Activated CD4-positive, CD25-positive, alpha-beta regulatory T cell (primary cell): ENCODE data around the gene CYBA.

Experiments used
- DNase-seq, 4 experiments: peaks; one replicate each; lab custom pipeline; 2025; lab: John Stamatoyannopoulos, UW

The CYBA gene

DNA sequence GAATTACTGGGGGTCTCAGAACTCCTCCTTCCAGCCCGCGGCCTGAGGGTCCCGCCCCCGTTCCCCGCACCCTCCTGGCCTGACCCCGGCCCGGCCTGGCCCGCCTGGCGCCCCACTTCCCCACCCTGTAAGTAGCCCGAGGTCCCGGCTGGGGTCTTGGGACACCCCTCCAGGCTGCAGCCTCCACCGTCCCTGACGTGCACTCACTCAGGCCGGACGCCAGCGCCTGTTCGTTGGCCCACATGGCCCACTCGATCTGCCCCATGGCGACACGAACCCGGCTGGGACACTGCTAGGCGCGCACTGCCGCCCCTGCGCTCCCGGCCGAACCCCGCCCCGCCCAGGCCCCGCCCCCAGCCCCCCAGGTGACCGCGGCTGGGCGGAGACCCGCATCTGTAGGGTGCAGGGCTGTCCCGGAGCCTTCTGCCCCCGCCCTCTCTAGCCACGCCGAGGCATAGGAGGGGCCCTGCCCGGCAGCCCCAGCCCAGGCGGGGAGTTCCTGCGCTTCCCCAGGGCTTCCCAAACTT is at the start of gene CYBA:
Gene CYBA (minus strand): TSS at position 305 of the 527 bp plus-strand sequence. CDS start 40 bp downstream, at position 265.
- peak; percentile 65 to 75 (median 70) for DNase-seq

DNA sequence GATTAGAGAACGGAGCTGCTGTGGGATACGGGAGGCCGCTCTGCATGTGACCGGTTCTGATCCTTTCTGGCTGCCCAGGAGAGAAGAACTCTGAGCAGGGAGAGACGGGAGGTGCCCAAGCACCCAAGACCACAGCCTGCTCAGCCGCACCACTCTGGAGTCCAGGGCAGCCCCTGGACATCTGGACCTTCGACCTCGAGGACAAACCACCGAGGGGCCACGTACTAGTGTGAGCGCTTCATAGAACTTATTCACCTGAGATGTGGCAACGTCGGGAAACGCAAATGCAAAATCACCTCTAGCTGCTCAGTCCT is 49.4 kb upstream of the CYBA start:
- no peak for DNase-seq

DNA sequence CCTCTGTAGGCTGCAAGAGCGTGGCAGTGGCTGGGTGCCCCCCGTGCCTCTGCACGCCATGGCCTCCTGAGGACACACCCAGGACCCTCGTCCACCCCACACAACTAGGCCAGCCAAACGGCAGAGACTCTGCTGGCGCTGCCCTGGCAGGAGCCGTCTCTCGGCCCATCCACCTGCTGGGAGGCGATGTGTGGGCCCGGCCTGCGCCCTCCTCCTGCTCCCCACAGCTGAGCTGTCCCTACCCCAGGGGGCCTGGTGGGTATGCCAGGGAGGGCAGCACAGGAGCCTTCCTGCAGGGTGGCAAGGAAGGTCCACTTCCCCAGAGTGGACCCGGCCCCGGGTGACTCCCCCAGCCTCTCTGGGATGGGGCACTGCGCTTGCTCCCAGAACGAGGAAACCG is 48.3 kb upstream of the CYBA start:
- no peak for DNase-seq

DNA sequence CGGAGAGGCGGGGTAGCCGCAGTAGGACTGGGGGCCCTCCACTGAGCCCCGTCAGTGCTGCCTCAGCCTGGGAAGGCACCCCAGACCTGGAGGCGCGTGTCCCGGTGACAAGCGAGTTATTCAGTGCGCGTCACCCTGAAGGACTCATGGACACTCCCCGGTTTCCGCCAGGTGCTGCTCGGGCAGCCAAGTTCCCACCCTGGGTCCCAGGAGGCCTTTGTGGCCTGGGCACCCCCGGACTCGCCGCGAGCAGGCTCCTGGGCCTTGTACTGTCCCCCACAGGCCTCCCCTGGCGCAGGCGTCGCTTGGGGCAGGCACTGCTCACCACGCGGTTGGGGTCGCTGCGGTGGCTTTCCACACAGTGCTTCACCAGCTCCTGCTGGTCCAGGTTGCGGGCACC is 47.8 kb upstream of the CYBA start:
- DNase-seq = no peak

DNA sequence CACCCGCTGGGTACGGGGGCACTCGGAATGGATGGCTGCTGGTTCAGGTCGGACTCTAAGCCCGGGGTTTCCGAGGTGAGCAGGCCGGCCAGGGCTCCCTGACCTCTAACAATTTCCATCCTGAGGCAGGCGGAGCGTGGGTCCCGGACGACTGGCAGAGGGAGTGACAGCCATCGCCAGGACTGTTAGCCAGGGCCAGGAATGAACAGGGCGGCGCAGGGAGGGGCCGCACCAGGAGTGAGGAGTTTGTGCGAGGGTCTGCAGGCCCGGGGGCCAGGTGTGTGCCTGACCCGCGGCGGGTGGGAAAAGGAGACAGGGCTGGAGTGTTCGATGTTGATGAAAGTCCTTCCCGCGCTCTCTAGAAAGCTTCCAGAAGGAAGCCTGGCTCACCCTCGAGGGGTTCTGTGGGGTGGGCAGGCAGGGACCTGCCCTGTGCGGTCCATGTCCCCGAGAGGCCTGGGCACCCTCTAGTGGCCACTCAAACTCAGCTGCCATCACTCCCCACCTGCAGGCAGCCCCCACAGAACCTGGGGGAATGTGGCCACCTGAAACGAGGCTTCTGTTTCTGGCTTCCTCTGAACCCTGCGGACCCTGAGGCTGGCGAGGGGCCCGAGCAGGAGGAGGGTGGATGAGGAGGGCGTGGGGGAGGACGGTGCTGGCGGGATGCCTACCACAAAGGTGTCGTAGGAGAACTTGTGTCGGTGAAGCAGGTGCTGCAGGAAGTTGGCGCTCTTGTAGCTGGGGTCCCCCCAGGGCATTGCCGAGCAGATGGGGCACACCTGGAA is 47.2 kb upstream of the CYBA start:
- DNase-seq = no peak

DNA sequence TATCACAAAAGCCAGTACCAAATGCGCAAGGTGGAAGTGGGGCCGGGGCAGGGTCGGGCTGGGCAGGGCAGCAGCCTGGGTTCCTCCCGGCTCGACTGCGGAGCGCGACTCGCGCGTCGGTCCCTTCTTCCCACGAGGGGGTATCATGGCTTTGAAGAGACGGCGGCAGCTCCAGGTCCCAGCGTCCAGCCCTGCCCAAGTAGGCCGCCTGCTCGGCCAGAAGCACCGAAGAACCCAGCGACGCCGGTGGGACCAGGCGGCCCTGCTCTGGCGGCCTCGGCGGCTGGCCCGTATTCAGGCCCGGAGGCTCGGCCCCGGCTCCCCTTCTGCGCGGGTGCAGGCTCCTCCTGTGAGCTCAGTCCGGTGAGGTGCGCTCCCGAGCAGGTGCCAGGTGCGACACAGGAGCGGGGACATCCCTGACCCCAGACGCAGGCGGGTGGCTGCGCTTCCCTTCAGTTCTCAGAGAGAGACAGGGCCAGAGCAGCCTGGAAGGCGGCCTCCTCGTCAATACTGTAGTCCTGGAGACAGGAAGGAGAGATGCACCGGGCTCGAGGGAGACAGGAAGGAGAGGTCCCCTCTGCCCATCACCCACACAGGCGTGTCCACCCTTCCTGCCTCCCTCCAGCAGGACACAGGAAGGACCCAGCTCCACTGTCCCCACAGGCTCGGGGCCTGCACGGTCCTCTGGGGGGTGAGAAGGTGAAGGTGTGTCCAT is 46.4 kb upstream of the CYBA start:
- no peak for DNase-seq

DNA sequence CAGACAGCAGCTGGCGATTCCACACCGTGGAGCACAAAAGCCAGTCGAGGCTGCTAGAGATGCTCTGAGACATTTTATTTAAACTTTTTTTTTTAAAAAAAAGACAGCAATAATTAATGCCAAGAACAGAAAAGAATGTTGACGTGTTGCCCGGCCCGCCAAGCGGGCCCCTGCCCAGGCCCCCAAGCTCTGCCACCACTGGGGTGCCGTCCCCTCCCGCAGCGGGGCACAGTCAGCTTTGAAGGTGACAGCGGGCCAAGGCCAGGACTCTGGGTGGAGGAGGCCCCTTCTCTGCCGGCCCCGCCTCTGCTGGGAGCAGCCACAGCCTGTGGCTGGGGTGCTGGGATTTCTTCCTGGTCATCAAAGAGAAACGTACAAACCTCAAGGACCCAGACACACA is 45.6 kb upstream of the CYBA start:
- no peak for DNase-seq

DNA sequence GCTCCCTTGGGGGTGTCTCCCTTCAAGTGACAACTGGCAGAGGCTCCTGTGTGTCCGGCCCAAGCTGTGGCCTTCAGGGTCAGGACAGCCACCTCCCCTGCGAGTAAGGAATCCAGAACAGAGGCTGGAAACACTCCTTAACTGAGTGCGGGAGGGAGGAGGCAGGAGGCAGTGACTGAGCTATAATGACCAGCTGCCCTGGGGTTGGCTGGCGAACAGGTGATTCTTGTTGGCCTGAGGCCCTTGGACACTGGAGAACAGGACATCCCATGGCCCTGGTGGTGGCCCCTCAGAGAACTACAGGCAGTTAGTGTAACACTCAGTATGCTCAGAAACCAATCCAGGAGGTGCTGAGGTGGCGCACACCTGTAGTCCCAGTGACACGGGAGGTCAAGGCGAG is 44.9 kb upstream of the CYBA start:
- no peak for DNase-seq

DNA sequence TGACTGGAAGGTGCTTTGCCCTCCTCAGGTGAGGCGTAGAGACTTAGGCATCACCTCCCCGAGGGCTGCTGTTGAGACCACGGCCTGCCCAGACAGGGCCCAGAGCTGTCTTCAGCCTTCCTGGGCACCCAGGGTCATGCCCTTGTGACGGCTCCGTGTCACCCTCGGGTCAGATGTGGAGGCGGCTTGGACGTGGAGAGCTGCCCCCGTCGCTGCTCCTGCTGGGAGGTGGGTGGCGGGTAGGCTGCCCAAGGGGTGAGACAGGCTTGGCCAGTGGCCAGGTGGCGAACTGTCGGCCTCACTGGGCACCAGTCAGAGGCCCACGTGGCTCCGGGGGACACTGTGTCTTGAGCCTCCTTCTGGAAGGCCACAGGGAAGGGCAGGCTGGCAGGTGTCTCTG is 44.4 kb upstream of the CYBA start:
- DNase-seq = no peak

DNA sequence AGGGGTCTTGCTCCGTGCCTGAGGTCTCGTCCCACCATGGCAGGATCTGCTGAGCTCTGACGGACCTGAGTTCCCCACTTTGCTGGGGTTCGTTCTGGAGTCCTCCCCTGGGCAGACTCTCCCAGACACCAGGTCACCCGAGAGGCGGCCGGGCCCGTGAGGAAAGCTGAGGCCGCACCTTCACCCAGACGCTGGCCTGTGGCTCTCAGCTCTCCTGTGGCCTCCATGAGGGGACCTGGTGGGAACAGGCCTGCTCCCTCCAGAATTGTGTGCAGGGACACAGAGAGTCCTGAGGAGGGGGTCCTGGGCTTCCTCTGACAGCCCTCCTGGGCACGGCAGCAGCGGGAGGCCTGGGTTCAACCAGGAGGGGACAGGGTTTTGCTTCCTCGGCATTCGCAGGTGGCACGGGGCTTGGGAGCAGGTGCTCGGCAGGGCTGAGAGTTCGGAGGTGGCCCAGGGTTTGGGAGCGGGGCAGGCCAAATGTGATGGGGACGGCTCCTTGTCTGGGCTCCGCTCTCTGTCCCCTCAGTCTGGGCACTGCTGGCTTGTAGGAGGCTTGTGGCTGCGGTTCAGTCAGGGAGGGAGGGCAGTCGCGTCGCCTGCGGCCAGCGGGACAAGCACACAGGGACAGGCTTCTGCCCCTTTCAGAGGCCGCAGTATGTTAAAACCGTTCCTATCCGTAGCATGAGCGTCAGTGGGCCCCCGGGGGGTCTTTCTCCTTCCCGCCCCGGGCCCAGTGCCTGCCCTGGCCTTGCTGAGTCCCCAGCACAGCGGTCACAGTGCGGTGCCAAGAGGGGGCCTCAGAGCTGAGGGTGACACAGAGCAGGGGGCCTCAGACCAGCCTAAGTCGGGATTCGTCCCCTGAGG is 43.6 kb upstream of the CYBA start:
- no peak for DNase-seq

DNA sequence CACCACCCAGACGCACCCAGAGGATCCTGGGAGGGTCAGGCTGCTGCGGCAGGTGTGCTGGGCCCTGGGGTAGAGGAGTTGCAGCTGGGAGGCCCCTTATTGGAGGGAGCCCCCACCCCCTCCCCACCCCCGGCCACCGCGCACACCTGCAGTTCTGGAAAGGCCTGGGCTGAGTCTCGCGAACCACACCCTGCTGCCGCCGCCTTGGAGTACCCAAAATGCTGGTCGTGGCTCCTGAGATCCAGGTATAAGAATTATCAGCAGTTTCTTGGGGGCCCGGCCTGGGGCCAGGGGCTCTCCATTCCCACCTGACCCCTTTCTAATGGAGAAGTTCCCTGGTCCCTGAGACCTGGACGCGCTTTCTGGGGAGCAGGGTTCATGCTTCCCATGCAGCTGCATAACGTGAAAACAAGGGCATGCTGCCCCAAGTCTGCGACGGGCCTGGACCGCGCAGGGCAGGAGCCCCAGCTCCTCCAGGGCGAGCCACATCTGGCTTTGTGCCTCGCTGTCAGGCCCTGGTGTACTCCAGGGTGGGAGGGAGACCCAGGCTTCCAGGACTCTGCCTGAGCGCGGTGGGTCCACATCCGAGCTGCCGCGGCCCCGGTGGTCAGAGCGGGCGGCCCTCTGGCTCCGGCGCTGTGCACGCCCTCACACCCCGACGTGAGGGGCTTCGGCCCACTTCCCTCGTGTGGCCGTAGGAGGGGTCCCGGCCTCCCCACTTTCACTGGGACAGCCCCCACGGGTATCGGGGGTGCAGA is 42.7 kb upstream of the CYBA start:
- no peak for DNase-seq

DNA sequence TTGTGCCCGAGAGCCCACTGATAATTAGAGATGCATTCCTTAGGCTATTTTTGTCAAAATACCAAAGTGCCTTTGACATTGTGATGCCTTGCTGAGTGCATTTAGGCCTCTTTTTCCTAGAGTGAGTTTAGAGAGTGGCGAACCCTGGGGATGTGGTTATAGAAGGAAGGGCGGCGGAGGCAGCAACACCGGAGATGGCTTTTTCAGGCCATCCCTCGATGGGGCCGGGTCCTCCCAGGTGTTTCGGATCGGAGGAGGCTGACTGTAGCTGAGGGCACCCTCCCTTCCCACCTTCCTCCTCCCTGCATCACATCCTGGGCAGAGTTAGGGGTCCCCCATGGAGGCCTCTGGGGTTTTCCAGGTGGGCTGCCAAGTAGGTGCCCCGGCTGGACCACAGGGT is 42.0 kb upstream of the CYBA start:
- no peak for DNase-seq

DNA sequence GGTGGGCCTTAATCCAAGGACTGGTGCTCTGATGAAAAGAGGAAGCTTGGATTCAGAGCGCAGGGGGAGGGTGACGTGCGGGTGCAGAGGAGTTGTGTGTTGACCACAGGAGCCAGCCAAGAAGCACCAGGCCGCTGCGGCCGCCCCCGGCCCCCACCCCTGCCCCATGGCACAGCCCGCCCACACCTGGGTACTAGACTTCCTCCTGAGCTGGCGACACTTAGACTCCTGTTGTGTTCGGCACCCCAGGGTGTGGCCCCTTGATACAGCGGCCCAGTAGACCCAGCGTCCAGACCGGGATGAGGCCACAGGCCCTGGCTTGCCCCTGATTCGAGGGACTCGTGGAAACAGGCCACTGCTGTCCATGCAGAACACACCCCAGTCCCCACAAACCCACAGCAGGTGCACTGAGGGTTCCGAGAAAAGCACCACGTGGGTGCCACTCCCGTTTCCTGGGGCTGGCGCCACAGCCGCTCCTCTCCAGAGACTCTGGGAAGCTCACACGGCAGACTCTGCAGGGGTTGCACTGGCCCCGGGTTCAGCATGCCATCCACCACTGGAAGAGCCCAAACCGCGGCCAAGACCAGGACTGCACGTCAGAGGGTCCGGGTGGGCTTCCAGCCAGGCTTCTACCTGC is 41.2 kb upstream of the CYBA start:
- DNase-seq = no peak

DNA sequence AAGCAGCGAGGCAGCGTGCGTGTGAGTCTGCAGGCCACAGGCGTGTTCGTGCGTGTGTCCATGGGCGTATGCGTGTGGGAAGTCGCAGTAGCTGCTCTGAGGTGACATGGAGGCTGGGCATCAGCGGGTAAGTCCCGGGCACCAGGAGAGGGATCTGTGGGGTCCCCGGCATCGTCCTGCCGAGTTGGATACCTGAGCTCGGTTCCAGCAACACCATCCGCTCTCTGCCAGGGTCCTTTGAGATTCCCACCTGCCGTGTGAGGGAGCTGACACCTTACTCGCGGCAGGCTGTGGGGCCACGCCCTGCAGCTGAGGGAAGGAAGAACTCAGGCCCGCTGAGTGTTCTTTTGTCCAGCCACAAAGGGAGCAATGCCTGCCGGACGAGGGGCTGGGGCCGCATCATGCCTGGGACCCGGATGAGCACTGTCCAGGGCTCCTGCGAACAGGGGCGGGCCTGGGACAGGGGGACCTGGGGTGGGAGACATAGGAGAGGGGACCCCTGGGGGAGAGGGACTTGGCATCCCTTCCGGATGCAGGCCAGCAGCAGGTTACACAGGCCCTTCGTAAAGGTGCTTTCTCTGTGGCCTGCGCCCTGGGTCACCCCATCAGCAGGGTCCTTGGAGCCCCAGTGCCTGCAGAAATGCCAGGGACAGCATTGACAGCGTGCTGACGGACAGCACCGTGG is 40.4 kb upstream of the CYBA start:
- DNase-seq = no peak

DNA sequence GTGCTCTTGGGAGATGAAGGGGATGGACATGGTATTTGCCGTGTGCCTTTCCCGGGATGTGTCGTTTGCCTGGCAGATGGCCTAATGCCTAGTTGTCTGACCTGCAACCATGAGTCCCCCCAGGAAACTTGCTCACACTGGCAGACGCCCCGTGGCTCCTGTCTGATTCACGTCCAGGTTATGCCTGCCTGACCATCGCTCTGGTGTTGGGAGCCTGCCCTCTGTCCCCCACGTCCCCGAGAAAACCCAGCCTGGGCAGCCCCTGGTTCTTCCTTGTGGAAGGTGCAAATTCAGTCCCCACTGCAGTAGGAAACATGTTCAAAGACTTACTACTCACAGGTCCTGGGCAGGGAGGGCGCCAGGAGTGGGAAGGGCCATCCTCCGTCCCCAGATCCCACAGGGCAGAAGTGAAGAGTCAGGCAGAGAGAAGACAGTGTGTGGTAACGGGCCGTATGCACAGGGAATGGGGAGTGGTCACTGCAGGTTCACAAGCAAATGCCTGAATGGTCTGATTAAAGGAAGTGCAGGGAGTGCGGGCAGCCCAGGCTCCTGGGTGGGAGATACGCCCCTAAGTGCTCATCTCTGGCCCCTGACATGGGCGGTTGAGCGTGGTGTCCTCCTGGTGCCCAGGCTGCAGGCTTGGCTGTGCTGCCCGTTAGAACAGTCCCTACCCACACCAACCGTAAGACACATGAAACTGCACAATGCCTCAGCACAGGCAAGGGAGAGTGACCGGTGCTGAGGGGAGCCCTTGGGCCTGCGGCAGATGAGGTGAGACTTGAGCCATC is 39.7 kb upstream of the CYBA start:
- no peak for DNase-seq

DNA sequence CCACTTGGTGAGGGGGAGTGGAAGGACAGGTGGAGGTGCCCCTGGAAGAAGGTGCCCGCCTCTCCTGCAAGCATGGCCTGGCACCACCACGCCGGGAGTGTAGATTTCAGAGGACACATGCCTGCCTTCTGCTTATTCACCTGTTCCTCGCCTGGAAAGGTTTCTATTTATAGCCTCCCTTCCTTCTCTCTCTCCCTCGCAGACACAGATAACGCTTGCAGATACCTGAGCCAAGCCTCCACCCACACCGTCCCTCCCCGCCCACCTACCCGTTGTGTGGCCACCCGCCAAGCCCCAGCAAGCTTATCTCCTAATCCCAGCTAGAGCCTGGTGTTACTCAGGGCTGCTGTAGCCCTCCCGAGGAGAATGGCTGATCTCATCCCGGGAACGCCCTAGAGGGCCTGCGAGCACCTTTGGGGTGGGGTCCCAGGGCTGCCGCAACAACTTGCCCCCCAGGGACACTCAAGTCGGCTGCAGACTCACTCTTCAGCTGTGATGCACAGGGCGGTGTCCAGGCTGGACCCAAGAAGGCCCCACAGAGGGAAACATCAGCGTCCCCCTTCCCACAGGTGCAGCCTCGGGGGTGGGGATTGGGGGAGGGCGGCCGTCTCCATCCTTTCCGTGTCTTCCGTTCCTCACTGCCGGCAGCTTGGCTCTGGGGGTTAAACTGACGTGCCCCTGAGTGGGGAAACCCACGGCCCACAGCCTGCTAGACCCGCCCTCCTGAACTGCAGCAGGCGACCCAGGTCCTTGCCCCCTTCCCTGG is 37.3 kb upstream of the CYBA start:
- DNase-seq = no peak

DNA sequence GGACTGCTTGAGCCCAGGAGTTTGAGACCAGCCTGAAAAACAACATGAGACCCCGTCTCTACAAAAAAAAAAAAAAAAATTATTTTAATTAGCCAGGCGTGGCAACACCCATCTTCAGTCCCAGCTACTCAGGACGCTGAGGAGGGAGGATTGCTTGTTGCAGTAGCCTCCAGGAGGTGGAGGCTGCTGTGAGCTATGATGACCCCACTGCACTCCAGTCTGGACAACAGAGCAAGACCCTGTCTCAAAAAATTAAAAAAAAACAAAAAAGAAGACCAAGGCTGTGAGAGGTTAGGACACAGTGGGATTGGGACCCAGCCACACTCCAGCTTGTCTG is 36.8 kb upstream of the CYBA start:
- no peak for DNase-seq

DNA sequence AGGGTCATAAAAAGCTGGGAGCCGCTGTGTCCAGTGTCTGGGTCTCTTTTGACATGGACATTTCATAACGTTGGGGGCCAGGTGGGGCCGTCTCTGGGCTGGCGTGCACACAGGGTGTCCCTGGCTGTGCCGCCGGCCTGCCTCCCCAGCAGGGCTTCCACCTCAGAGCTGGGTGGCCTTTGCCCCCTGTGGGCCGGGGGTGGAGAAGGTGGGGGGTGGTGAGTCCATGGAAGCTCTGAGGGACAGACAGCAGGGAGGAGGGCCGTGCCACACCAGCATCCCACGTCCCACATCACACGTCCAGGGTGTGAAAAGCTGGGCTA is 36.4 kb upstream of the CYBA start:
- DNase-seq = no peak

DNA sequence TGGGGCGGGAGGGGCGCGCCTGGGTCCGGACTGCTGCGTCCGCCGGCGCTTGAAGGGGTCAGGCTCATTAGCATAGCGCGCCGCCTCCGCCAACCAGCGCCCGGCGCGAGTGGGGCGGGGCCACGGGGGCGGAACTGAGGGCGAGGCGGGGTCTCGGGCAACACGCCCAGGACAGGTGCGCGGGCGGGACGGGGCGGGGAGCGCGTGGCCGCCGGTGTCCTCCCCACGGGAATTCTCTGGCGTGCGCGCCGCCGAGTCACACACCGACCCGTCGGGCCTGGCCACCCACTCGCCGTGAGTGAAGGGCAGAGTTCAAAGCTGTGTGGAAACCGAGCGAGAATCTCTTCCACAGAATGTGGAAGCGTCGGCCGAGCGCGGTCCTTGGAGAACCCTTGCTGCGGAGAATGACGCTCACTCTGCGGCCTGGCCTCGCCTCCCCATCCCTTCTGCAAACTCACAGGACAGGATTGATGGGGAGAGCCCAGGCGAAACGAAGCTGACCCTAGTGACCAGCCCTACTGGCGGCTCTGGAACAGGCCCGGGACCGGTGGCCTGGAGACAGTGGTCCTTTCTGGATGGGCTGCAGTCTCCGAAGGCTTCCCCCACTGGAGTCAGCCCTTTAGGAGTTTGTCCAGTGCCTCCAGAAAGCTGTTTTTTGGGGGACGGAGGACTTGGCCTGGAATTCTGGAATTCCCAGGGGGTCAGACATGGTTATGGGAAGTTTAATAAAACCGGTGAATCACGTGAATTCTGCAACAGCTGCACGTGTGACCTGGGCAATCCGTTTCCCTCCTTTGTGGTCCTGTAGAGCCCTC is 35.8 kb upstream of the CYBA start, which contains the start of gene SNAI3:
Gene SNAI3 (minus strand): TSS at position 69 of the 815 bp plus-strand sequence. CDS start 101 bp downstream, outside the sequence.
- peak; percentile 69 to 77 (median 72) for DNase-seq
